Thoracic aorta (tissue), 2 donors: ENCODE data around the gene SLC7A4. TPM values are rescaled to one million over a fixed set of nuclear protein-coding genes. Genes with fewer than 3 reads are reported as not detected.
"Not testable (repeated sequence)": the region's sequence is repeated elsewhere in the genome, so short reads cannot be mapped to it uniquely, and the experiment has no call there.

ENCODE experiments used
- ATAC-seq: fragments of 150-250 bp; one replicate; pipeline ENCODE4 v1.8.0; 2017; ENCODE audit warnings: low read depth; ENCODE audit not compliant: insufficient number of reproducible peaks, low FRiP score
- DNase-seq: peaks from one replicate; pipeline ENCODE4 v3.0.0-alpha.2; 2020; ENCODE audit warnings: low spot score
- H3K27ac ChIP-seq, 2 donors: fragments of 200-600 bp; sonication (generic); 1 replicate in 1 of 2; 2 replicates in 1 of 2; pipeline ENCODE4 v1.5.1; 2016; ENCODE audit warnings: mild to moderate bottlenecking in 2 of 2, moderate library complexity in 2 of 2
- H3K27me3 ChIP-seq: fragments of 200-600 bp; sonication (generic); replicated peaks from 2 replicates; pipeline ENCODE4 v1.6.0; 2016; ENCODE audit warnings: mild to moderate bottlenecking; ENCODE audit not compliant: insufficient read depth
- H3K36me3 ChIP-seq: fragments of 200-600 bp; sonication (generic); one replicate; pipeline ENCODE4 v1.5.1; 2016
- H3K4me1 ChIP-seq, 2 donors: fragments of 200-600 bp; sonication (generic); 1 replicate in 1 of 2; 2 replicates in 1 of 2; pipeline versions ENCODE4 v1.5.1 to v1.6.0; 2016; ENCODE audit warnings: low read depth in 2 of 2, mild to moderate bottlenecking in 1 of 2; ENCODE audit not compliant: control insufficient read depth in 1 of 2
- H3K4me3 ChIP-seq: fragments of 200-600 bp; sonication (generic); 2 replicates; pipeline ENCODE4 v1.5.1; 2016; ENCODE audit warnings: mild to moderate bottlenecking
- H3K9me3 ChIP-seq: fragments of 200-600 bp; sonication (generic); 2 replicates; pipeline ENCODE4 v1.5.1; 2016
- total RNA-seq, 2 donors: library from RNA; depleted of rRNA; stranded (reverse); fragments of >200 nt; gene quantifications; one replicate each; pipeline versions ENCODE4 v1.1.0 to v1.2.3, GENCODE V29; 2016
- TF ChIP-seq, protein P1 (sequence below): fragments of 200-600 bp; sonication (generic); IDR thresholded peaks from one replicate; pipeline ENCODE4 v1.5.1; 2019; ENCODE audit warnings: antibody characterized with exemption

Gene SLC7A4
- total RNA-seq, 2 donors from 2014 or later = 1.2 TPM; not detected in 1

DNA sequence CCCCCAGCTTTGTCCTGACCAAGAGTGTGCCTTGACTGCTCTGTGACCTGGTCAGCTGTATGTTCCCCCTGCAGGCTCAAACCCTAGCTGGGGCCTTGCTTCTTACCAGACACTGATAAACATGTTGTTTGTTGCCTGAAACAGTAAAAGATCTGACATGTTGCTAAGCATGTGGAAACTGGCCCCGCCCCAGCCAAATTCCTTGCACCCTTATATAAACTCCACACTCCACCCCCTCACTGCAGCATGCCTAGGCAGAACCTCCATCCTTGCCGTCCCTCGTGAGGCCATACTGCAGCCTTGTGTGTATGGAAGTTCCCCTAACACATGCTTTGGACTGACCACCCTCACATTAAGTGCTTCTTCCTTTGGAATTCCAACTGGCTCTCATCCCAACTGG is 40.7 kb upstream of the SLC7A4 start:
- H3K36me3 ChIP-seq = no peaks in the 10 kb centered on the region
- H3K27me3 ChIP-seq = no peaks in the 10 kb centered on the region
- H3K9me3 ChIP-seq = no peaks in the 10 kb centered on the region
- TF ChIP-seq, protein P1, sequence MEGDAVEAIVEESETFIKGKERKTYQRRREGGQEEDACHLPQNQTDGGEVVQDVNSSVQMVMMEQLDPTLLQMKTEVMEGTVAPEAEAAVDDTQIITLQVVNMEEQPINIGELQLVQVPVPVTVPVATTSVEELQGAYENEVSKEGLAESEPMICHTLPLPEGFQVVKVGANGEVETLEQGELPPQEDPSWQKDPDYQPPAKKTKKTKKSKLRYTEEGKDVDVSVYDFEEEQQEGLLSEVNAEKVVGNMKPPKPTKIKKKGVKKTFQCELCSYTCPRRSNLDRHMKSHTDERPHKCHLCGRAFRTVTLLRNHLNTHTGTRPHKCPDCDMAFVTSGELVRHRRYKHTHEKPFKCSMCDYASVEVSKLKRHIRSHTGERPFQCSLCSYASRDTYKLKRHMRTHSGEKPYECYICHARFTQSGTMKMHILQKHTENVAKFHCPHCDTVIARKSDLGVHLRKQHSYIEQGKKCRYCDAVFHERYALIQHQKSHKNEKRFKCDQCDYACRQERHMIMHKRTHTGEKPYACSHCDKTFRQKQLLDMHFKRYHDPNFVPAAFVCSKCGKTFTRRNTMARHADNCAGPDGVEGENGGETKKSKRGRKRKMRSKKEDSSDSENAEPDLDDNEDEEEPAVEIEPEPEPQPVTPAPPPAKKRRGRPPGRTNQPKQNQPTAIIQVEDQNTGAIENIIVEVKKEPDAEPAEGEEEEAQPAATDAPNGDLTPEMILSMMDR = no peak
- no peak for ATAC-seq
- no peak overlapping the region for H3K4me3 ChIP-seq
- no peak overlapping the region for H3K27ac ChIP-seq
- no peak for DNase-seq
- no peaks in the 10 kb centered on the region for H3K4me1 ChIP-seq

DNA sequence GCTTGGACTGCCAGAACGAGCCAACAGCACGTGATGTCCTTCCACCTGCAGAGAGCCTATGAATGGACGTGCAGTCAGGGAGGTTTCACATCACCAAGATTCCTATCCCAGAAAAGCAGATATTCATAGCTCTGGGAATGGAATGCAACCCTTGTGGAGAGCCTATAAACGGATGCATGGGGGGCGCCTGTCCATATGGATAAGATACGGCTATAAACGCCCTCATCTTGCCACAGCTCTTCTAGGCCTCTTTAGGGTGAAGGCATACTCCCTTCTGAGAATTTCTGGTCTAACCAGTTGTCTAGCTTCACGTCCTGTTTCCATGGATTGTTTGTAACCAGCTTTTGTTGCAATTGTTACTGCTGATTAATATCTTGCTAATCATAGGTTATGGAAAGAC is 39.4 kb upstream of the SLC7A4 start:
- DNase-seq = not testable (repeated sequence)

DNA sequence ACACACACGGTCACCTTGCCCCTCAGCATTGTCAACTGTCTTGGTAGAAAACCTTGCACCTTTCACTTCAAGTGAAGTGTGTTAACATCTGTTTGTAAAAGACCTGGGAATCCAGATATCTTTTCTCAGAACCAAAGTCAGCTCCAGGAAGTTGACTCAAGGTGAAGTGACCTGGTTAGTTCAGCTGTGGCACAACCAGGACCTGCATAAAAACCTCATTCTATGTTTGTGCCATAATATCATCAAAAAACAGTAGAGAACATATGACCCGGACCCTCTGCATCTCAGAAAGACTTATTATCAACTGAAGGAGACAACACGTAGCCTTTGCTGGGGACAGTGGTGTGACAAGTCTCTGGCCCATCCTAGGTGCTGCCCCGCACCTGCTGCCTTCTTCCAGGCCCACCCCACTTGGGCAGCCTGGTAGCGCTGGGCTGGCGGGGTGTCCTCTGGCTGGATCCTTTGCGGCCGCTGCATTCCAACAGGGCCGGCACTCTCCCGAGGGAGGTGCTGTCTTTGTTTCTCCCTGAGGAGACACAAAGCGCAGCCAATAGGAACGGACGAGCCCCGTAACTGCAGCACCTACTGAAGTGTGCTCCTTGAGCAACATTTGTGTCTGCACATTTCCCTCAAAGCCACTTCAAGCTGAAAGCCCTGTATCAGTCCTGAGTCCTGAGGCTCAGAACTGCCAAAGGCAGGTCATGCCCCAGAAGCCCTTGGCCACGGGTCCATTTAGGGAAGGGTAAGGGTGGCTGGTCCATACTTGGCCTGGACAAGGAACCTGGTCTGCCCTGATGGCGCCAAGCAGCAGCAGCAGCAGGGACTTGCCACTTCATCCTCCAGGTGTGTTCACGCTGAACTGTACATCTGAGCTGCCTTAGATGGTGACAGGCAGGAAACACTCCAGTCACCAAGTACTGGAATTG is 38.6 kb upstream of the SLC7A4 start:
- Histone ChIP-seq H3K27me3 (no peaks in the 10 kb centered on the region), H3K4me3 (no peak overlapping the region), H3K36me3 (no peaks in the 10 kb centered on the region), H3K9me3 (no peaks in the 10 kb centered on the region), H3K27ac (no peak overlapping the region), H3K4me1 (no peaks in the 10 kb centered on the region)
- TF ChIP-seq, protein P1 = no peak
- no peak for DNase-seq
- ATAC-seq = no peak

More for the DNA sequence above, 39.4 kb upstream of the SLC7A4 start:
- not testable (repeated sequence) for ATAC-seq, H3K4me1 ChIP-seq, H3K4me3 ChIP-seq, H3K27me3 ChIP-seq, H3K9me3 ChIP-seq, H3K27ac ChIP-seq, H3K36me3 ChIP-seq

DNA sequence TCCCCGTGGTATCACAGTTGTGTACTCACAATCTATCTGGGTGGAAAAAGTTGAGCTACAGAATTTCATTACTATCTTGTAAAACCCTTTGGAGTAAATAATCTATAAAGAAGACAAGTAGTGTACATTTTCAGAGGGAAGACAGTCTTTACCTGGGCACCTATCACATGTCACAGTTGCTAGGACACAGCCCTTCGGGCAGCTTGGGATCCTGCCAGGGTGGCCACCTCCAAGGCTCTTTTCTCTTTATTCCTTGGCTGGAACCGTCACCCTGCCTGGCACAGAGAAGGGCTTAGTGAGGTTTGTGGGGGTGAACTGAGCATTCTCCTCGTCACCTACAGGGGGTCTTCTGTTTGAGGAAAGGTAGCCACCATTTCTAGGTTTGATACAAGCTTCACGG is 37.0 kb upstream of the SLC7A4 start:
- TF ChIP-seq, protein P1 = no peak
- Histone ChIP-seq H3K27me3 (no peaks in the 10 kb centered on the region), H3K36me3 (no peaks in the 10 kb centered on the region), H3K4me1 (no peaks in the 10 kb centered on the region), H3K4me3 (no peak overlapping the region), H3K27ac (no peak overlapping the region), H3K9me3 (no peaks in the 10 kb centered on the region)
- no peak for ATAC-seq
- DNase-seq = no peak

DNA sequence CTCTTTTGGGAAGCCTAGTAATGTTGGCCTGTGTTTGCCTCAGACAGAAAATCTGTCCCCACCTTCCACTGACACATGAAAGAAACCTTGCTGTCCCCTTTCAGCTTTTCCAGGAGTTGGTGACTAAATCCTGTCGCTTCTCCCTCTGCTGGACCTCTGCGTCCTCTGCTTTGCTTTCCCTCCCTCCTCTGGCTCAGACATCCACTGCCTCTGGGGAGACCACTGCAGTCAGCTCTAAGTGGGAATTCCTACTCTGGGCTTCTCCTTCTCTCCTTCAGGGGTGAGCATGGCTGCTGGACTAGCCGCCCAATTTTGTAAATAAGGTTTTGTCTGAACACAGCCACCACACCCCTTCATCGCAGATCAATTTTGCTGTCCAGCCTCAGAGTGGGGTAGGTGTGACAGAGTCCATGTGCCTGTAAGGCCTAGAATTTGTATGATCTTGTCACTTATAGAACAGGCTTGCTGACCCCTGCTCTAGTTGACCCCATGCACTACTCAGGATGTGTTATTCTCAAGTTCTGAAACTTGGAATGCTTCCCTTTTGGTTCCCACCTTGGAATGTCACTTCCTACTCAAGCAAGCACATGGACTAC is 36.4 kb upstream of the SLC7A4 start:
- Histone ChIP-seq H3K4me3 (no peak overlapping the region), H3K27ac (no peak overlapping the region), H3K27me3 (no peaks in the 10 kb centered on the region), H3K4me1 (no peaks in the 10 kb centered on the region), H3K9me3 (no peaks in the 10 kb centered on the region), H3K36me3 (no peaks in the 10 kb centered on the region)
- no peak for DNase-seq
- no peak for ATAC-seq
- TF ChIP-seq, protein P1 = no peak
